DMS 273 treated with DMSO at 0.1 percent for 48 hours (cell line): ENCODE measurements around the gene MT4.
"Not testable (repeated sequence)": the region's sequence is repeated elsewhere in the genome, so short reads cannot be mapped to it uniquely, and the experiment has no call there.

ENCODE experiments used
- DNase-seq: peaks from one replicate; lab custom pipeline; 2025; lab: John Stamatoyannopoulos, UW

The MT4 gene

DNA sequence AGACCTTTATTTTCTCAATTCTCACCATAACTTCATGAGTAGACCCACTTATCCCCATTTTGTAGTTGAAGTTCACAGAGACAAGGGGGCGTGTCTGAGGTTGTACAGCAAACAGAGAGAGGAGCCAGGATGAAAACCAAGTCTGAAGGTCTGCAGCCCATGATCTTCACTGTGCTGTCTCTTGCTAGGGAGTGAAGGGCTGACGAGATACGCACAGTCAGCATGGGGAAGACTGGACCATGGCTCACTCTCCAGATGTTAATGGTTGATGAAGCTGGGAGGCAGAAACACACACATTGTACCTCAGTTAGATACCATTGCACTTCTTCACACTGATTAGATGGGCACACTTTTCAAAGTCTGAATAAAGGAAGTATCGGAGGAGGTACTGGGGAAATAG, 5.8 kb upstream of the MT4 start:
- no peak for DNase-seq

DNA sequence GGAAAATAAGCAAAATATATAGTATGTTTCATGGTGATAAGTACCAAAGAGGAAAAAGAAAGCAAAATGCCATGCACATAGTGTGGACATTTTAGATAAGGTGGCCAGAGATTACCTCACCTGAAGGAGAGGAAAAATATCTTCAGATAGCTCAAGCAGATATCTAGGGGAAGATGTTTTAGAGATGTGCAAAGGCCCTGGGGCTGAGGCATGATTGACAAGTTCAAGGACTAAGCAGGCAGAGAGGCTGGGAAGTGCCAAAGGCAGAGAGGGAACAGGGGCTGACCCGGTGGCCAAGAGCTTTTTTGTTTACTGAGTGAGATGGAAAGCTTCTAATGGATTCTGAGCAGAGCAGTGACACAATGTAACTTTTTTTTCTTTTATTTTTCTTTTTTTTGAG, 4.4 kb upstream of the MT4 start:
- no peak for DNase-seq

GRCh38 chr16:56561126-56561525, 3.7 kb upstream of the MT4 start:
- no peak for DNase-seq

DNA sequence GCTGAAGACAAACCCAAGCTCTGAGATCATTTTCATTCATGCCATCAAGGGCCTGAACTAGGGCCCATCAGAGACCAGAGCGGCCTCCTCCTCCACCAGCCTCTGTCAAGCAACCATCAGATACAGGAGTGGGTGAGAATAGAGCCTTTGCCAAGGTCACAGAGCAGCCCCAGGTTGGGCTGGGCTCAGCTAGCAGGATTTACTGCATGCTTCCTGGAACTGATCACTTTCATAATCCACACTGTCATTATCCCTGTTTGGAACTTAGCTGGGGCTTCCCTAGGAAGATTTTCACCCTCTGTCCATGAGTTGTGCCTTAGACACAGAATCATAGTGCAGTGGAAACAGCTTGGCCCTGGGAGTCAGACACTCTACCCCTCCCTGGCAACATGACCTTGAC, 5.1 kb downstream of the MT4 start:
- no peak for DNase-seq

- no peak for DNase-seq
These were observed 6.7 kb downstream of the MT4 start for GRCh38 chr16:56571525-56571924.

DNA sequence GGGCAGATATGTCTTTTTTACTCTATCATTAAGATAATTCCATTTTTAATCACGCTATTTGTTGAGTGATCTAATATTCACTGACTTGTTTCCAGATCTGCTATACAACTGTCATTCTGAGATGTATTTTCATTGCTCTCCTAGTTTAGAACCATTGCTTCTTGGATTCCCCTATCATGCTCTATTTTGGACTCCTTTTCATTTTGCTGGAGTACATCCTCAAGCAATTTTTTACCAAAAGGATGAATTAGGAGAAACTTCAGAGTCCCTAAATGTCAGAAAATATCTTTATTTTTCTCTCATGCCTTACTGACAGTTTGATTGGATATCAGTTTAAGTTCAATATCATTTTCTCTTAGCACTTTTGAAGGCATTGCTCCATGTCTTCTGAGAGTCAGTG, 9.8 kb downstream of the MT4 start:
- no peak for DNase-seq

- no peak for DNase-seq
These were observed 11.9 kb downstream of the MT4 start for GRCh38 chr16:56576585-56577299.

GRCh38 chr16:56577300-56577625, 12.4 kb downstream of the MT4 start:
- no peak for DNase-seq

- DNase-seq = no peak
These were observed 15.6 kb downstream of the MT4 start for GRCh38 chr16:56580391-56581048.

GRCh38 chr16:56582911-56583310, 18.0 kb downstream of the MT4 start:
- DNase-seq = not testable (repeated sequence)

DNA sequence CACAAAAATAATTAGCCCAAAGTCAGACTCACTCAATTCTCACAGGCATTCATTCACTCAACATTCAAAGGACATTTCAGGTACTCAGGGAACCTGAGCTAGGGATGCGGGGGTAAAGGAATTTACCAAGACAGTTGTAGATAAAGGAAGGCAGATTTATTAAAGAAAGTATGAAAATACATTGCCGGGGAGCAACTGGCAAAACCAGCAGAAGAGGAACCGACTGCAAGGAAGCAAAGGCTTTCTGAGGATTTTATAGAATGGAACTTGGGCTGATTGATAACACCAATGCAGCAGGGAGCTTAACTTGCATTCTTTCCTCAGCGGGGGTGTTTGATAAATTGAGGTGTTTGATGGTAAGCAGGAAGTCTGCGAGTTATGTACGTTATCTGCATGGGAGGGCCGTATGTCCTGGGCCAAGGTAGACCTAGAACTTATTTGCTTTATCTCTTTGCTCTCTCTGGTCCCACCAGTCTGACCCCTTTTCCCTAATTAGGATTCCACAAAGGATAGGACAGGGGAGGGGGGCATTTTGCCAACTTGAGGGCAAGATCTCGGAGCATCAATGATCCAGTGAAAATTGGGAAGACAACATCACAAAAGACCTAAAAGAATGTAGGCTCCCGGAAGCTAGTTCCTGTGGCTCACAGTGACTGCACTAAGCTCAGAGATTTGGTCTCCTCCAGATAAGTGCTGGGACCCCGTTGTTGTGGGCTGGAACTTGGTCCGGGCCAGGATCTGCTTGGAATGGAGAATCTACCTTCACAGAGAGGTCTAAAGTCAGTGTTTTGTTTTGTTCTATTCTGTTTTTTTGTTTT, 18.7 kb downstream of the MT4 start:
- no peak for DNase-seq

GRCh38 chr16:56584276-56584675, 19.4 kb downstream of the MT4 start:
- DNase-seq = no peak

DNA sequence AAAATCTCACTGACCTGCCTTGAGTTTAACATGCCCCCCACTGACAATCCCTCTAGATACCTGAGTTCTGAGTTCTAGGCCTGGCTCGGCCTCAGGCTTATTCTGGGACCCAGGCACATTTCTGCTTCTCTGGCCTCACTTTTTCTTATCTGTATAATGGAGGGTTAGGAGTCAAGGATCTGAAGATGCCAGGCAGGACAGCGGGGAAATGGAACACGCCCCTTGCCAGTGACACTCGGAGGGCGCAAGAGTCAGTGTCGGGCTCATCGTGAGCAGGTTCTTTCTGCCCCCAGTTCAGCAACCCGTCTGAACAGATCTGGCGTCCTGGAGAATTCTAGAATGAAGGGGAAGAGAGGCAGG, 23.9 kb downstream of the MT4 start:
- DNase-seq = no peak

DNA sequence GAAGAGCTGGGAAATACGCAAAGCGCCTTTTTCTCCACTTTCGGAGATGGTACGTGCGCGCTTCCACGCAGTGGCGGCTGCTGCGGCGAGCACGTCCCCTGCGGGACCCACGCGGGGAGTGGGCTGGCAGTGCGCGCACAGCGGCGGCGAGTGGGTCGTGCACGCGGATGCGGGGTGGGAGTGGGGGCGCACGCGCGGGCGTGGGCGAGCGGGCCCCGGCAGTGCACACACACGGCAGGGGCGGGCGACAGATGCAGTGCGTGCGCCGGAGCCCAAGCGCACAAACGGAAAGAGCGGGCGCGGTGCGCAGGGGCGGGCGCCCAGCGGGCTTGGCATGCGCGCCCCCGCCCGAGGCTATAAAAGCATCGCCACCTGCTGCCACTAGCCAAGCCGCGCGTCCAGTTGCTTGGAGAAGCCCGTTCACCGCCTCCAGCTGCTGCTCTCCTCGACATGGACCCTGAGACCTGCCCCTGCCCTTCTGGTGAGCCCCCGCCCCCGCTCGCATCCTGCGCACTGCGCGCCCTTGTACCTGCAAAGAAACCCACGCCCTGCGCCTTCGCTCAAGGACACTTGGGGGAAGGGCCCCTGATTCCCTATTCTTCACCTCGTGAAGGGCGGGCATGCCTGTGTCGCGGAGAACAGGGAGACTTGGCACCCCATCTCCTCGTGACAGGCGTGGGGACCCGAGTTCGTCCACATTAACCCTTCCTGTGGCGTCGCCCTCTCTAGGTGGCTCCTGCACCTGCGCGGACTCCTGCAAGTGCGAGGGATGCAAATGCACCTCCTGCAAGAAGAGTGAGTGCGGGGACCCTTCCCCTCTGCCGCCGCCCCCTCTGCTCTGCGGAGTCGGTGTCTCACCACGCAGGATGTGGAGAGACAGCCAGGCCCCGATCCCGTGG, 24.5 kb downstream of the MT4 start, which contains the start of gene MT3:
MT3 (plus strand) TSS at position 388 of the 899 bp plus-strand sequence; CDS start at position 451, 63 bp downstream.
- DNase-seq = peak; percentile 41

- DNase-seq = no peak
These were observed 26.6 kb downstream of the MT4 start for GRCh38 chr16:56591377-56592060.

DNA sequence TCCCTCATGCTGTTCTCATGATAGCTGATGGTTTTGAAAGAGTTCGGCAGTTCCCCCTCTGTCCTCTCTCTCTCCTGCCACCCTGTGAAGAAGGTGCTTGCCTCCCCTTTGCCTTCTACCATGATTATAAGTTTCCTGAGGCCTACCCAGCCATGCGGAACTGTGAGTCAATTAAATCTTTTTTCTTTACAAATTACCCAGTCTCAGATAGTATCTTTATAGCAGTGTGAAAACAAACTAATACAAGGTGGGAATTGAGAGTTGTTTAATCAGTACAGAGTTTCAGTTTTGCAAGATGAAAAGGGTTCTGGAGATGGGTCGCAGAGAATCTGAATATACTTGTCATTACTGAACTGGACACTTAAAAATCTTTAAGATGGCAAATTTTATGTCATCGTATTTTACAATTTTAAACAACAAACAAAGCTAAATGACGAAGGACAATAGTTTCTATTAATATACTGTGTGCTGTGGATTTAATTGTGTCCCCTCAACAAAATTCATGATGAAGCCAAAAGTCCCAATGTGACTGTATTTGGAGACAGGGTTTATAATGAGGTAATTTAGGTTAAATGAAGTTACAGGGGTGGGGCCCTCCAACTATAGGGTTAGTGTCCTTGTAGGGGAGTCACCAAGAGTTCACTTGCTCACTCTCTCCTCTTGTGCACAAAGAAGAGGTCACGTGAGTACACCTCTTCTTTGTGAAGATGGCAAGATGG, 28.9 kb downstream of the MT4 start:
- no peak for DNase-seq

DNA sequence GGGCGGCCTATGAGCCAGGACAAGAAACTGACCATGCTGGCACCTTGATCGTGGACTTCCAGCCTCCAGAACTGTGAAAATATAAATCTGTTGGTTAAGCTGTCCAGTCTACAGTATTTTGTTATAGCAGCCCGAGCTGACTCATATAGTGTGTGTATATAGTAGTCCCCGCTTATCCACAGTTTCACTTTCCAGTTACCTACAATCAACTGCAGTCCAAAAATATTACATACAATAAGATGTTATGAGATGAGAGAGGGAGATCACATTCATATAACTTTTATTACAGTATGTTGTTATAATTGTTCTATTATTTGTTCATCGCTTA, 29.4 kb downstream of the MT4 start:
- DNase-seq = no peak

DNA sequence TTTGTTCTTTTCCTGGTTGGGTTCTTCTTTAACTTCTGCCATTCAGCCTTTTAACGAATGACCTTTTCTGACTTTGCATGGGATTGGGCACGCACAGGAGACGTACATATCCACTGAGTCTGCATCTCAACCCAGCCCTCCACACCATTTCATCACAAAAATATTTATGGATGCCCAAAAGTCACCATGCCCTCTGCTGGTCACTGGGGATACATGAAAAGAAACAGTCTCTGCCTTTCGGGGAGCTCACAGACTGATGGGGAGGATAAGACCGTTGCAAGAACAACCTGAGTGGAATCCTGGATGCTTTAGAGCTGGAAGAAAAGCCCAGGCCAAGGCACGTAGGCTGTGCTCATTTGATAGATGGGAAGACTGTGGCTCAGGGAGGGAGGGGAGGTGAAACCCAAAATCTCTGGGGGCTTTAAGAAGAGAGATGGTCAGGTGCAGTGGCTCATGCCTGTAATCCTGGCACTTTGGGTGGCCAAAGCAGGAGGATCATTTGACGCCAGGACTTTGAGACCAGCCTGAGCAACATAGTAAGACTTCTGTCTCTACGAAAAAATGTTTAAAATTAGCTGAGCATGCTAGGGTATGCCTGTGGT, 35.6 kb downstream of the MT4 start:
- DNase-seq = no peak

DNA sequence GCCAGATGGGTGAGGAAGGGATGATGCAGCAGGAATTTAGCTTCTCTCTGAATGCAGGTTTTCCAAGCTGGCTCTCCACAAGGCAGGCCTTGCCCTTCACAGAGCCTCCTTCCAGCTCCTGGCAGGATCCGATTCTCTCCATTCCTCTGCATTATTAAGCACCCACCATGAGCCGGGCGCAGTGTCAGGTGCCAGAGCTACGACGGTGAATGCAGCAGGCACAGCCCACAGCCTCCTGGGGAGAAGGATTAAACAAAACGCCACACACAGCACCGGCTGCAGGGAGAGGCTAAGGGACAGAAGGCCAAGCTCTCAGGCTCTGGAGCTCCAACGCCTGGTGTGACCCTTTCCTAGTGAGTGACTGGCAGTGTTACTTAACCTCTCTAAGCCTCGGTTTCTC, 36.5 kb downstream of the MT4 start:
- no peak for DNase-seq

- peak; percentile 22 for DNase-seq
These were observed 38.7 kb downstream of the MT4 start for GRCh38 chr16:56603589-56603988.

GRCh38 chr16:56604966-56605365, 40.1 kb downstream of the MT4 start:
- no peak for DNase-seq
